ENCODE data around the gene ACOX2. TPM values are rescaled to one million over a fixed set of nuclear protein-coding genes. Genes with fewer than 3 reads are reported as not detected.
A peak's percentile ranks its signal among the peaks of the same experiment; 100 is the strongest.

Gene ACOX2
- total and polyA plus RNA-seq, 2 of the 8 experiments (the other 6 are each of a cell fraction or from before 2014, with no cell fraction given) = 3.2 to 9.2 TPM

DNA sequence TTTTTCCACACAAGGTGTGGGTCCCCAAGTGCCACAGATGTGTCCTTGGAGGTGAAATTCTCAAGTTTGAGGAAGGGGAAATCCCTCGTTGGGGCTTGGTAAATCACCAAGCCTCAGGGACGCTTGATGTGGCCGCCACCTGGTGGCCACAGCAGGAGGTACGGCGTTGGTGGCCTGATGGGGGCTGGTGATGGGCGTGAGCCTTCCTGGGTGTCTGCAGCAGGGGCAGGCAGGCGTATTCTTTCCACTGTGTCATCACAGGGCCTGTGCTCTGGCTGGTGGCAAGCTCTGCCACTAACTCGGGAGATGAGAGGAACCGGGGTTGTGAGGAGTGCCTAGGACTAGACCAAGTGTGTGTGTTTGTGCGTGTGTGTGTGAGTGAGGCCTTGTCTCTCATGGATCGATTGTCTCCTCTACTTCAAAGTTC lies 4.2 kb downstream of the ACOX2 start (continued):
- TF ChIP-seq POLR2A (IDR thresholded peaks at IDR 0.05; ENCODE audit: control extremely low read depth in 1 of 2, low read depth in 2 of 2, low read length in 2 of 2) (no peak), FOSL1 (IDR thresholded peaks at IDR 0.05; ENCODE audit: insufficient read depth, low read depth, low read length) (no peak), SP1 (IDR thresholded peaks at IDR 0.05; ENCODE audit: low read depth, low read length) (no peak), EP300 (IDR thresholded peaks at IDR 0.05; ENCODE audit: borderline replicate concordance in 1 of 2, low read depth in 2 of 2, low read length in 2 of 2) (no peak), RXRA (IDR thresholded peaks at IDR 0.05; ENCODE audit: insufficient read depth, low read depth, low read length) (no peak), KDM1A (IDR thresholded peaks at IDR 0.05; ENCODE audit: borderline replicate concordance, low read length) (no peak)
- TF ChIP-seq, protein P1, sequence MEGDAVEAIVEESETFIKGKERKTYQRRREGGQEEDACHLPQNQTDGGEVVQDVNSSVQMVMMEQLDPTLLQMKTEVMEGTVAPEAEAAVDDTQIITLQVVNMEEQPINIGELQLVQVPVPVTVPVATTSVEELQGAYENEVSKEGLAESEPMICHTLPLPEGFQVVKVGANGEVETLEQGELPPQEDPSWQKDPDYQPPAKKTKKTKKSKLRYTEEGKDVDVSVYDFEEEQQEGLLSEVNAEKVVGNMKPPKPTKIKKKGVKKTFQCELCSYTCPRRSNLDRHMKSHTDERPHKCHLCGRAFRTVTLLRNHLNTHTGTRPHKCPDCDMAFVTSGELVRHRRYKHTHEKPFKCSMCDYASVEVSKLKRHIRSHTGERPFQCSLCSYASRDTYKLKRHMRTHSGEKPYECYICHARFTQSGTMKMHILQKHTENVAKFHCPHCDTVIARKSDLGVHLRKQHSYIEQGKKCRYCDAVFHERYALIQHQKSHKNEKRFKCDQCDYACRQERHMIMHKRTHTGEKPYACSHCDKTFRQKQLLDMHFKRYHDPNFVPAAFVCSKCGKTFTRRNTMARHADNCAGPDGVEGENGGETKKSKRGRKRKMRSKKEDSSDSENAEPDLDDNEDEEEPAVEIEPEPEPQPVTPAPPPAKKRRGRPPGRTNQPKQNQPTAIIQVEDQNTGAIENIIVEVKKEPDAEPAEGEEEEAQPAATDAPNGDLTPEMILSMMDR (IDR thresholded peaks at IDR 0.05; ENCODE audit: control extremely low read depth in 1 of 3, insufficient read depth in 1 of 3, low read depth in 1 of 3, low read length in 3 of 3) = peak; percentile 82 to 85 (median 85)

Measured in H1 (cell line).